ENCODE measurements around the gene PERM1. TPM values are rescaled to one million over a fixed set of nuclear protein-coding genes. Genes with fewer than 3 reads are reported as not detected.
A peak's percentile ranks its signal among the peaks of the same experiment; 100 is the strongest.

PERM1 gene
- total and polyA plus RNA-seq, 9 of the 15 experiments (the other 6 are each of a cell fraction or from before 2014, with no cell fraction given), result not detected

- TF ChIP-seq NFYB (IDR thresholded peaks at IDR 0.05; ENCODE audit: extremely low read depth, insufficient read length) (no peak), NFE2 (IDR thresholded peaks at IDR 0.05; ENCODE audit: low read depth) (no peak; the same call in 1 of the 2 replicates), ETV1 (tag; conservative IDR thresholded peaks at IDR 0.05; ENCODE audit: low read depth) (0 out of 2 replicates have a peak, but pooled peaks have one; percentile 7), MITF (IDR thresholded peaks at IDR 0.05) (no peak), ATF3 (IDR thresholded peaks at IDR 0.05) (peak; percentile 36; the same call in 1 of the 2 replicates), ATF3 (CRISPR knock-in tag; conservative IDR thresholded peaks at IDR 0.05) (no peak), NR1H2 (CRISPR knock-in tag; IDR thresholded peaks at IDR 0.05) (peak; percentile 88; the same call in 1 of the 2 replicates), NR2C2 (CRISPR knock-in tag; IDR thresholded peaks at IDR 0.05) (0 out of 2 replicates have a peak, but pooled peaks have one; percentile 38), NR2C2 (tag; IDR thresholded peaks at IDR 0.05) (peak; percentile 72), ZNF212 (CRISPR knock-in tag; IDR thresholded peaks at IDR 0.05) (no peak)
These were observed 15.7 kb downstream of the PERM1 start, which contains the start of gene PLEKHN1 (continued) for GRCh38 chr1:966135-966703.

Data from K562 (cell line).